HepG2 (cell line): Measurements from ENCODE around the gene BAIAP2L1. TPM values are rescaled to one million over a fixed set of nuclear protein-coding genes. Genes with fewer than 3 reads are reported as not detected.
A peak's percentile ranks its signal among the peaks of the same experiment; 100 is the strongest.
"Not testable (repeated sequence)": the region's sequence is repeated elsewhere in the genome, so short reads cannot be mapped to it uniquely, and the experiment has no call there.

Source experiments
- ATAC-seq: fragments of 200-7000 bp; cut with Tn5 transposase; 3 replicates; pipeline ENCODE4 v1.9.1; 2020; ENCODE audit warnings: mild to moderate bottlenecking, moderate library complexity
- BruUV-seq: library from RNA; stranded (reverse); fragments of 400-500 nt; replicated peaks from 2 replicates; lab custom pipeline; 2021; lab: Mats Ljungman, UMichigan
- CTCF ChIA-PET: fragments of 300-600 bp; formaldehyde crosslinking; extraction: SDS; loops from one replicate; lab custom pipeline; 2021; ENCODE audit warnings: low total read pairs, inconsistent platforms, low intra/inter-chr PET ratio; lab: Yijun Ruan, JAX
- POLR2A ChIA-PET: fragments of 350-600 bp; sonication (Branson Sonifier 250); formaldehyde crosslinking; loops from one replicate; lab custom pipeline; 2020; ENCODE audit warnings: antibody characterized with exemption, inconsistent platforms; lab: Yijun Ruan, JAX
- DNase-seq: peaks from one replicate; pipeline ENCODE4 v3.0.0-alpha.2; 2015; ENCODE audit warnings: low spot score
- FAIRE-seq: peaks from 3 replicates; lab custom pipeline; 2011; peaks lifted over from hg19 to GRCh38; lab: Jason Lieb, UNC
- H2AFZ ChIP-seq: one replicate; pipeline ENCODE4 v1.6.1; 2011; ENCODE audit warnings: low read length, inconsistent platforms
- H3K27ac ChIP-seq: fragments of 300-600 bp; 3 replicates; pipeline ENCODE4 v1.8.0; 2011; ENCODE audit warnings: mixed run types, mild to moderate bottlenecking, mixed read lengths, low read length, inconsistent platforms; ENCODE audit not compliant: insufficient read depth; ENCODE audit errors: extremely low read length
- H3K27me3 ChIP-seq, 2 experiments: fragments of 200-600 bp in 1 of 2; 2 replicates in 1 of 2; 3 replicates in 1 of 2; pipeline versions ENCODE4 v1.6.0 to v1.8.0; 2011; ENCODE audit warnings: low read length in 2 of 2, mild to moderate bottlenecking in 2 of 2, moderate library complexity in 2 of 2, inconsistent platforms in 1 of 2; ENCODE audit not compliant: insufficient read depth in 2 of 2, control insufficient read depth in 1 of 2
- H3K36me3 ChIP-seq, 2 experiments: fragments of 200-600 bp in 1 of 2; replicated peaks in 1 of 2; 2 replicates in 1 of 2; 3 replicates in 1 of 2; pipeline versions ENCODE4 v1.5.1 to v1.8.0; 2011; ENCODE audit warnings: low read length in 2 of 2, inconsistent platforms in 1 of 2; ENCODE audit not compliant: insufficient read depth in 2 of 2, control insufficient read depth in 1 of 2
- H3K4me1 ChIP-seq: 2 replicates; pipeline ENCODE4 v1.5.1; 2012; ENCODE audit warnings: low read length, inconsistent platforms; ENCODE audit not compliant: insufficient read depth
- H3K4me2 ChIP-seq: 2 replicates; pipeline ENCODE4 v1.6.0; 2011; ENCODE audit warnings: low read depth, low read length, inconsistent platforms
- H3K4me3 ChIP-seq, 3 experiments: fragments of 200-600 bp in 1 of 3; sonication (generic), shearing (Covaris generic) in 1 of 3; replicated peaks in 1 of 3; 2 replicates each; pipeline ENCODE4 v1.5.1; 2011 to 2016; ENCODE audit warnings: low read length in 3 of 3, inconsistent platforms in 2 of 3, low read depth in 2 of 3, mild to moderate bottlenecking in 2 of 3, control low read depth in 1 of 3, mixed read lengths in 1 of 3; ENCODE audit not compliant: insufficient read depth in 1 of 3
- H3K79me2 ChIP-seq: one replicate; pipeline ENCODE4 v1.6.1; 2011; ENCODE audit warnings: low read length, inconsistent platforms; ENCODE audit not compliant: insufficient read depth
- H3K9ac ChIP-seq: 2 replicates; pipeline ENCODE4 v1.6.0; 2011; ENCODE audit warnings: mild to moderate bottlenecking, low read depth, low read length, inconsistent platforms; ENCODE audit not compliant: insufficient read depth
- H3K9me3 ChIP-seq: 2 replicates; pipeline ENCODE4 v1.5.1; 2012; ENCODE audit warnings: mild to moderate bottlenecking, low read length
- H4K20me1 ChIP-seq: 2 replicates; pipeline ENCODE4 v1.6.0; 2011; ENCODE audit warnings: inconsistent platforms, mild to moderate bottlenecking, low read length, moderate library complexity; ENCODE audit not compliant: insufficient read depth
- ATAD3A ChIP-seq: sonication (generic); formaldehyde crosslinking; IDR thresholded peaks from 2 replicates; pipeline ENCODE4 v1.4.0; 2020; ENCODE audit warnings: missing genetic modification reagents
- ZBTB40 ChIP-seq, 2 experiments: fragments of 450-650 bp in 1 of 2; sonication (generic) in 1 of 2; formaldehyde crosslinking in 1 of 2; IDR thresholded peaks; 2 replicates each; pipeline versions ENCODE4 v1.6.1 to v1.8.0; 2016 to 2022; ENCODE audit warnings: antibody characterized with exemption in 1 of 2, mild to moderate bottlenecking in 1 of 2, missing genetic modification reagents in 1 of 2
- WGBS: methylation state at CpG from one replicate; pipeline ENCODE4 v1.1.6; 2017; ENCODE audit warnings: low lambda C conversion rate; 5-methylcytosine and 5-hydroxymethylcytosine counted together
- in situ Hi-C: cut with HindIII; loops from 2 replicates; pipeline ENCODE4 v1.10.0; 2017; ENCODE audit warnings: low pct_unique_long_range_greater_than_20kb; ENCODE audit not compliant: extremely low pct_ligation_motif_present
- intact Hi-C: fragments of 100-400 bp; cut with micrococcal nuclease; formaldehyde crosslinking; loops from one replicate; pipeline ENCODE4 v1.10.0; 2022; ENCODE audit not compliant: unreplicated experiment
- polyA plus RNA-seq, 8 experiments: library from polyadenylated mRNA; depleted of rRNA in 3 of 8; stranded (reverse) in 7 of 8; unstranded in 1 of 8; fragments of >200 nt; fragmentation: Illumina TruSeq in 4 of 8; extraction: Trizol in 4 of 8; gene quantifications; 2 replicates each; pipeline versions ENCODE4 v1.2.1 to v1.2.3, GENCODE V29; 2011 to 2016; ENCODE audit warnings: low read depth in 4 of 8, missing spikeins in 1 of 8, mixed read lengths in 1 of 8; ENCODE audit not compliant: insufficient read depth in 1 of 8
- total RNA-seq, 5 experiments: library from RNA; depleted of rRNA; stranded (reverse); fragments of >200 nt; fragmentation: Illumina TruSeq; extraction: Trizol; gene quantifications; 2 replicates each; pipeline ENCODE4 v1.2.3, GENCODE V29; 2016; ENCODE audit warnings: low read depth in 1 of 5
- TF ChIP-seq, protein P1 (sequence below): sonication (generic); formaldehyde crosslinking; IDR thresholded peaks from 2 replicates; pipeline ENCODE4 v1.4.0; 2020; ENCODE audit warnings: mild to moderate bottlenecking, missing genetic modification reagents

BAIAP2L1 gene
- total and polyA plus RNA-seq, 2 of the 13 experiments (the other 11 are each of a cell fraction or from before 2014, with no cell fraction given) = 13.0 to 21.5 TPM

- TF ChIP-seq, protein P1, sequence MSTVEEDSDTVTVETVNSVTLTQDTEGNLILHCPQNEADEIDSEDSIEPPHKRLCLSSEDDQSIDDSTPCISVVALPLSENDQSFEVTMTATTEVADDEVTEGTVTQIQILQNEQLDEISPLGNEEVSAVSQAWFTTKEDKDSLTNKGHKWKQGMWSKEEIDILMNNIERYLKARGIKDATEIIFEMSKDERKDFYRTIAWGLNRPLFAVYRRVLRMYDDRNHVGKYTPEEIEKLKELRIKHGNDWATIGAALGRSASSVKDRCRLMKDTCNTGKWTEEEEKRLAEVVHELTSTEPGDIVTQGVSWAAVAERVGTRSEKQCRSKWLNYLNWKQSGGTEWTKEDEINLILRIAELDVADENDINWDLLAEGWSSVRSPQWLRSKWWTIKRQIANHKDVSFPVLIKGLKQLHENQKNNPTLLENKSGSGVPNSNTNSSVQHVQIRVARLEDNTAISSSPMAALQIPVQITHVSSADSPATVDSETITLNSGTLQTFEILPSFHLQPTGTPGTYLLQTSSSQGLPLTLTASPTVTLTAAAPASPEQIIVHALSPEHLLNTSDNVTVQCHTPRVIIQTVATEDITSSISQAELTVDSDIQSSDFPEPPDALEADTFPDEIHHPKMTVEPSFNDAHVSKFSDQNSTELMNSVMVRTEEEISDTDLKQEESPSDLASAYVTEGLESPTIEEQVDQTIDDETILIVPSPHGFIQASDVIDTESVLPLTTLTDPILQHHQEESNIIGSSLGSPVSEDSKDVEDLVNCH (CRISPR knock-in tag) = no peak
- no peak for TF ChIP-seq ATAD3A
Measured at GRCh38 chr7:98387131-98387530, 13.8 kb downstream of the BAIAP2L1 start (continued).

DNA sequence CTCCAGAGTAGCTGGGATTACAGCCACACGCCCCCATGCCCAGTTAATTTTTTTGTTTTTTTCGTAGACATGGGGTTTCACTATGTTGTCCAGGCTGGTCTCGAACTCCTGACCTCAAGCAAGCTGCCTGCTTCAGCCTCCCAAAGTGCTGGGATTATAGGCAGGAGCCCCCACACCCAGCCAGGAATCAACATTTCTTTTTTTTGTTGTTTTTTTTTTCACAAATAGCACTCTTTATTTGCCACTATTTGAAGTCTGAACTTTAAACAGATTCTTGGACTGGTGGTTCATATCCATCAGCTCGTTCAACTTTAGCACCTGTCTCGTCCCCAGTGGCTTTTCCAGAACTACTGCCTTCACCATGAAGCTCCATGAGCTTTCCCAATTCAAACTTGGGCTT is 15.4 kb downstream of the BAIAP2L1 start:
- in situ Hi-C loops, DNase-seq, H3K4me2 ChIP-seq, H3K27ac ChIP-seq, intact Hi-C loops, H2AFZ ChIP-seq, H3K79me2 ChIP-seq, H3K4me3 ChIP-seq, BruUV-seq, POLR2A ChIA-PET, CTCF ChIA-PET, H3K9ac ChIP-seq, H3K9me3 ChIP-seq, ATAC-seq, H4K20me1 ChIP-seq, H3K27me3 ChIP-seq, FAIRE-seq: not testable (repeated sequence)
- peaks cover 23% of the 10 kb centered on the region for H3K4me1 ChIP-seq
- TF ChIP-seq ZBTB40 (IDR thresholded peaks at IDR 0.05) (peak; percentile 72), ZBTB40 (CRISPR knock-in tag; IDR thresholded peaks at IDR 0.05) (peak; percentile 64; the same call in 1 of the 2 replicates)
- H3K36me3 ChIP-seq = peaks cover 0 to 11% of the 10 kb centered on the region in 2 experiments; a peak in 1 of 5 replicates
- 81% methylated on average over 5 of the region's 5 CpGs for WGBS
